ENCODE data around the gene SLX4IP. TPM values are rescaled to one million over a fixed set of nuclear protein-coding genes. Genes with fewer than 3 reads are reported as not detected.

SLX4IP gene
- total RNA-seq, 1 donor from 2014 or later = 7.1 TPM

Other genes with a start within 250 kb of the SLX4IP start
- 0.35 TPM in 1 of 2 replicates, not detected in the other for gene SNAP25, start 216.5 kb upstream of the SLX4IP start, total RNA-seq
- 7.6 and 25.4 TPM in 2 replicates for gene MKKS, start 1.1 kb upstream of the SLX4IP start, total RNA-seq
- gene JAG1, start 238.7 kb downstream of the SLX4IP start, total RNA-seq = 51.0 and 53.3 TPM in 2 replicates

Measured in renal cortical epithelial cell (primary cell).